GM18870 (cell line): ENCODE measurements around the gene POGLUT2.
A peak's percentile ranks its signal among the peaks of the same experiment; 100 is the strongest.

ENCODE experiments used
- ATAC-seq: cut with Tn5 transposase; IDR thresholded peaks from one replicate; pipeline ENCODE4 v1.9.1; 2021; ENCODE audit warnings: moderate library complexity; ENCODE audit not compliant: unreplicated experiment

The POGLUT2 gene

GRCh38 chr13:102798581-102799425 lies at the start of gene POGLUT2, which contains the start of gene BIVM:
Gene POGLUT2, minus strand, starts transcription at chr13:102798976. Its CDS starts 306 bp downstream, at chr13:102798670.
Gene BIVM, plus strand, starts transcription at chr13:102799119. Its CDS starts 8,149 bp downstream, at chr13:102807268.
- ATAC-seq, result peak; percentile 87

- peak; percentile 18 for ATAC-seq
Observed at GRCh38 chr13:102847272-102848234, 48.8 kb upstream of the POGLUT2 start.

- ATAC-seq, result peak; percentile 35
Observed at GRCh38 chr13:102846261-102847015, 47.7 kb upstream of the POGLUT2 start.

GRCh38 chr13:102845630-102846260 lies 47.0 kb upstream of the POGLUT2 start, which contains the start of gene ERCC5:
Gene ERCC5, plus strand, starts transcription at chr13:102846032. Its CDS starts 235 bp downstream, at chr13:102846267.
- peak; percentile 80 for ATAC-seq

GRCh38 chr13:102845289-102845629 lies 46.5 kb upstream of the POGLUT2 start:
- ATAC-seq, result peak; percentile 20

GRCh38 chr13:102839462-102839861 lies 40.7 kb upstream of the POGLUT2 start:
- no peak for ATAC-seq

GRCh38 chr13:102838982-102839381 lies 40.2 kb upstream of the POGLUT2 start:
- ATAC-seq, result no peak

- no peak for ATAC-seq
Observed at GRCh38 chr13:102838273-102838672, 39.5 kb upstream of the POGLUT2 start.

- ATAC-seq, result no peak
Observed at GRCh38 chr13:102836471-102836870, 37.7 kb upstream of the POGLUT2 start.

- no peak for ATAC-seq
Observed at GRCh38 chr13:102830646-102831045, 31.9 kb upstream of the POGLUT2 start.

GRCh38 chr13:102825921-102826706 lies 27.3 kb upstream of the POGLUT2 start:
- ATAC-seq, result no peak

GRCh38 chr13:102825400-102825799 lies 26.6 kb upstream of the POGLUT2 start:
- ATAC-seq, result no peak

- ATAC-seq, result no peak
Observed at GRCh38 chr13:102817907-102818306, 19.1 kb upstream of the POGLUT2 start.

GRCh38 chr13:102817241-102817640 lies 18.5 kb upstream of the POGLUT2 start:
- ATAC-seq, result no peak

- no peak for ATAC-seq
Observed at GRCh38 chr13:102816708-102817107, 17.9 kb upstream of the POGLUT2 start.

- ATAC-seq, result no peak
Observed at GRCh38 chr13:102815788-102816187, 17.0 kb upstream of the POGLUT2 start.

GRCh38 chr13:102814793-102815192 lies 16.0 kb upstream of the POGLUT2 start:
- no peak for ATAC-seq

- ATAC-seq, result no peak
Observed at GRCh38 chr13:102814025-102814607, 15.3 kb upstream of the POGLUT2 start.
